HG03432 (cell line): ENCODE results near the gene RNF212.
"Not testable (repeated sequence)": the region's sequence is repeated elsewhere in the genome, so short reads cannot be mapped to it uniquely, and the experiment has no call there.

Experiments used
- ATAC-seq: cut with Tn5 transposase; IDR thresholded peaks from one replicate; pipeline ENCODE4 v1.9.1; 2021; ENCODE audit warnings: mild to moderate bottlenecking, moderate library complexity; ENCODE audit not compliant: unreplicated experiment

The RNF212 gene

DNA sequence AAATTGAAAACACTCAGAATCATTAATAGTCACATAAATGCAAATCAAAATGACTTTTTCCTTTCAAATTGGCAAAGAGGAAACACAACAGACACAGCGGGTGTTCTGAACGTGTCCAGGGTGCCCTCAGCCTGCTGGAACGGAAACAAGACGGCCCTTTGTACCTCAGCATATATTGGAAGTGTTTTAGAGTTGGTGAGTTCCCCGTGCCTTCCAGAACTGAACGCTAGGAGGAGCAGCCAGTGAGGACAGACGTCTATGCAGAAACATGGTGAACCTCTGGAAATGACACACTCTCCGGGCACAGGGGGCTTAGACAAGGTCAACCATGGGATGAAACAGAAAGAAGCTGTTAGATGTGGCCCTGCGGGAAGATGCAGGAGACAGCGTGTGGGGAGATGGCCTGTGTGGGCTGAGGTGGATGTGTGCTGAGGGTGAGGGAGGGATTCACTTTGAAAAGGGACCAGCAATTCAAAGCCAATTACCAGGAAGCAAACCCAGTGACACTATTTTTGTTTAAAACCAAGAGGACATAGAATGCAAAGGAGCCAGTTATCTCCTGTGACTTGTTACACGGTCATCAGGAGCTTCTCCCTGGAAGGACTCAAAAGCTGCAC, 40.4 kb downstream of the RNF212 start:
- ATAC-seq: peak; percentile 48

DNA sequence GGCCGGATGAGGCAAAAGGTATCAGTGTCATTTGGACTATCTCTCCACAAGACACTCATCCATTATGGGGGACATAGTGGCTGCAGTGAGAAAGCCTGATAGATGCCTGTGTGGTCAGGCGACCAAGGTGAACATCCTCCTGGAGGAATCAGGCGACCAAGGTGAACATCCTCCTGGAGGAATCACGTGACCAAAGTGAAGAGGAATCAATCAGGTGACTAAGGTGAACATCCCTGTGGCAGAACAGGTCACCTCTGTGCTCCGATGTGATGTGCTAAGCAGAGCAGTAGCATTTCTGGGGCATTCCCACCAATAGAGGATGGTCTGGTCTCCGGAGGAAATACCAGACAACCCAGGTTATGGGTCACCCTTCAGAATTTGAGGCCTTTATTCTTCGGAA, 44.0 kb downstream of the RNF212 start:
- no peak for ATAC-seq

DNA sequence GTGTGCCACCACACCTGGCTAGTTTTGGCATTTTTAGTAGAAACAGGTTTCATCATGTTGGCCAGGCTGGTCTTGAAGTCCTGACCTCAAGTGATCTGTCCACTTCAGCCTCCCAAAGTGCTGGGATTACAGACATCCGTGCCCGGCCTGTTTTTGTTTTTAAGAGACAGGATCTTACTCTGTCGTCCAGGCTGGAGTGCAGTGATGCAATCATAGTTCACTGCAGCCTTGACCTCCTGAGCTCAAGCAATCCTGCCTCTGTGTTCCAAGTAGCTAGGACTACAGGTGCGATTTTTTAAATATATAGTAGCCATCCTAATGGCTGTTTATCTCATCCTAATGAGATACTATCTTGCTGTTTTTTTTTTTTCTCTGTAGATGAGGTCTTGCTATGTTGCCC, 47.6 kb downstream of the RNF212 start:
- no peak for ATAC-seq

DNA sequence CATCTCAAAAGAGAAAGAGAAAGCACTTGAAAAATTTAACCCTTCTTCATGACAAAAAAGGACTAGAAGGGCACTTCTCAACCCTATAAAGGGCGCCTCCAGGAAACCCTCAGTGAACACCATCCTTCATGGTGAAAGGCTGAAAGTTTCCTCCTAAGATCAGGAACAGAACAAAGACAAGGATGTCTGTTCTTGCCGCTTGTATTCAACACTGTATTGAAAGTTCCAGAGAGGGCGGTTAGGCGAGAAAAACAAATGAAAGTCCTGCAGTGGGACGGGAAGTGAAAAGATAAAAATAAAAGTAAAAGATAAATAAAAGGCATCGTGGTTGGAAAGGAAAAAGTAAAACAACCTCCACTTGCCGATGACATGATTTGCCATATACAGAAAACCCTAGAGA, 50.9 kb downstream of the RNF212 start:
- ATAC-seq: no peak

- no peak for ATAC-seq
These were observed 51.6 kb downstream of the RNF212 start for GRCh38 chr4:1061760-1062159.

DNA sequence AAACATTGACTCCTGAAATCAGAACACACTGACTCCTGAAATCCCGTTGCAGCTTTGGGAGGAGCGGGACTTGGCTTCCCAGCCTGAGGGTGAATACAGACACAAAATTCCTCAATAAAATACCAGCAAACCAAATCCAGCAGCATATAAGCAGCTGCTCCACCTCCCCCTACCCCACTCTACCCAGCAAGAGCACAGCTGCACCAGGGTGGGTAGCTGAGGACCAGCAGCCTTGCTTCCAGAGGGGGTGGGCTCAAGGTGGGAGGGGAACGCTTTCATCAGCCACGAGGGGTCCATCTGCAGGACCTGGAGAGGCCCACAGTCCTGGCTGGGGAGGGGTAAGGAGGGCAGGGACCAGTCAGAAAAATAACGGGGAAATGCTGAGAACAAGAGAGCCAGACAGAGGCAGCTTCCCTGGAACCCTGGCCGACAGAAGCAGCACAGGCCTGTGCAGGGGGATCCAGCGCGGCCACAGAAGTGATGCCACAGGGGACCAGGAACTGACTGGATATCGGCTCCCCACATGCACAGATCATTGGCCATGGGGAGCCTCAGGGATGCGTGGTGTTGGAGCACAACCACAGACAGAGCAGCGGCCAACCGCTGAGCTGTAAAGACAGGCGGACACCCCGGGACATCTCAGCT, 52.2 kb downstream of the RNF212 start:
- ATAC-seq: no peak

DNA sequence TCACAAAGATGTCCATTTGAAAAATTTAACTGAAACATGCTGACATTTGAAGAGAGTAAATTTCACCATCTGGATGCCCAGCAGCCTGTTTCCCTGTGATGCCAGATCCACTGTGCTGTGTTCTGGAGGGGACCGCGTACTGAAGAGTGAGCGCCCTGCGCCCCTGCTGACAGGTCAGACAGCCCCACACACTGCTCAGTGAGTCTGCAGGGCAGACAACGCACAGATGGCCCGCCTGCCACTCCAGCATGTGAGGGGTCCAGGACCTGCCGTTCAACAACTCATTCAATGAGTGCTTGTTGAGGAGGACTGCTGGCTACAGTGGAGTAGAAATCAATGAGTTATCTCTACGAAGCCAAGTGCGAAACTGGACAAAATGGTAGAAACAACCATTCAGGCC, 52.7 kb downstream of the RNF212 start:
- ATAC-seq: no peak

DNA sequence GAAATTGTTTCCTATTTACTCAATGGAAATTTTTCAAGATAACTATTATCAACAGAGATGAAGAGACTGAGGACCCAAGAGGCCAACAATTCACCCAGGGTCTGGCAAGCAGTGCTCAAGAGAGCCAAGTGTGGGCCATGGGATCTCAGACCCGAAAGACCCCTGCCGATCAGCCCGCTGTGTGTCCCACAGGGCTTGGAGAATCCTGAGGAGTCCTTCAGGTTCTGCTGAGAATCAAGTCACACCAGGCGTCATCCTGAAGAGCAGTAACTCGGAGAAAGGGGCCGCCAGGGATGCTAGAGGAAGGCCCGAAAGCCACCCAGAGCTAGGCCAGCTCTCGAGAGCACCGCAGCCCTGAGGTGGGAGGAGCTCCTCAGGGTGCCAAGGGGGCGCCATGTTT, 53.2 kb downstream of the RNF212 start:
- ATAC-seq: no peak

- no peak for ATAC-seq
These were observed 54.2 kb downstream of the RNF212 start for GRCh38 chr4:1058997-1059665.

DNA sequence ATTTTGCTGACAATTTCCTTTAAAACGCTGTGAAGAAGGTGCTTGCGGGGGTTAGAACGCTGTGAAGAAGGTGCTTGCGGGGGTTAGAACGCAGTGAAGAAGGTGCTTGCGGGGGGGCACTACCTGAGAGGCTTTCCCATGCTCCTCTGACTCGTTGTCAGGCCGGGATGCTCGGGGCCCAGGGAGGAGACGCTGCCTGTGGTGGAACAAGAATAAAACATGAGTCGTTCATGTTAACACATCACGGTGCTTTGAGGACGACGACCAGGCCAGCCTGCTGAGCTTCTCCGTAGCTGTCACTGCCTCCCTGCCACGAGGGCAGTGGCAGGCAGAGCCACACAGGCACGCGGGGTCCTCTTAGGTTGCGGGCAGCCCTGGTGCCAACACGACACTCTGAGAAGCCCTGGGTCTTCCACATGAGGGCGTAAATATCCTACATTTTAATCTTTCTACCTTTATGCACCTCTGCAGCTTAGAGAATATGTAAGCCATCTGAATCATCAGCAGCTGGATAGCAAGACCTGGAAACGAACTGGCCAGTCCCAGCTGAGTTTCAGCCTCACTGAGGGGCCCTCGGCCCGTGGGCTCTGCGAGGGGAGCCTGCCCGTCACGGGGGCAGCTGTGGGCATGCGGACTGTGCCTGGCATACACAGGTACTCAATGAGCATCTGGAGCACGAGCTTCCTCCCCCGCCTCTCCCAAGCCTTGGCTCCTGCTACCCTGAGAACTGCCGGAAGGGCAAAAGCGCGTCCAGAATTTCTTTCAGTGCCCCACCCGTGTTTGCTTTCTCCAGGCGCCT, 55.0 kb downstream of the RNF212 start:
- no peak for ATAC-seq

GRCh38 chr4:1057403-1057745, 56.0 kb downstream of the RNF212 start:
- no peak for ATAC-seq

GRCh38 chr4:1056671-1057402, 56.5 kb downstream of the RNF212 start:
- no peak for ATAC-seq

DNA sequence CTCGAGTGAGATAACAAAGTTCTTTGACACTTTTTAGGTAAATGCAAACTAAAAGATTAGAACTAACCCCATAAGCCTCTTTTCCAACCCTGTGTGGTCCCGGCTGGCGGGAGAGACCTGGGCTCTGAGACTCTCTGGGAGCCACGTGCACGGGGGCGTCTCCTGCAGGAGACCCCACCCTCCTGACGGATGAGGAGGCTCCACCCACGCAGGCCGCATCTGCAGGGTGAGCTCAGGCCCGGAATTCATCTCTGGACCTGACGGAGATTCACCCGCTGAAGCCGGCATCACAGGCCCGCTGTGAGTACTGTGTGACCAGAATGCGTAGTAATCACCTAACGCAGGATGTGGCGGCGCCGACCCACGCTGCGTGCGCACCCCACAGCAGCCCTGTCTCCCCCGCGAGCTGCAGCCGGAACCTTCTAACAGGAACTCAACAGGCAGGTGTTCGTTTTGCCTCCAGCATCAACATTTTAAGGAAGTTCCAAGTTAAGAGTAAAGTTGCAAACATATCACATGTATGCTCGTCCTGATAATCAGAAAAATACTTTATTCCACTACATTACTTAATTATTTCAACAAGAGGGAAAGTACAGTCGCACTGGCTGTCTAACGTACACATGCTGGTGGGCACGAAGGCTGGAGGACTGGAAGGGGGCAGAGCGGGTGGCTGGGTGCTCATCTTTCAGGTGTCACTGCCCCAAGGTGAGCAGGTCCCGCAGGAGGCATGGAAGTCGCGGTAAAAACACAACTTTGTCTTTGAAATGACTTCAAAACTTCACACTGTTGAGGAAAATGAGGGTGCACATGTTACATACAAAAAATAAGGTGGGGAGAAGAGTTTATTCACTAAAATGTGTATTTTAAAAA, 57.4 kb downstream of the RNF212 start:
- no peak for ATAC-seq

- not testable (repeated sequence) for ATAC-seq
These were observed 58.1 kb downstream of the RNF212 start for GRCh38 chr4:1055243-1055701.

GRCh38 chr4:1054696-1055242, 58.6 kb downstream of the RNF212 start:
- ATAC-seq: not testable (repeated sequence)

GRCh38 chr4:1053891-1054290, 59.5 kb downstream of the RNF212 start:
- not testable (repeated sequence) for ATAC-seq

- no peak for ATAC-seq
These were observed 60.2 kb downstream of the RNF212 start for GRCh38 chr4:1053080-1053661.

GRCh38 chr4:1052231-1052671, 61.1 kb downstream of the RNF212 start:
- no peak for ATAC-seq

GRCh38 chr4:1051472-1051871, 61.9 kb downstream of the RNF212 start:
- ATAC-seq: no peak
